ENCODE results near the gene TMEM271.

The TMEM271 gene

DNA sequence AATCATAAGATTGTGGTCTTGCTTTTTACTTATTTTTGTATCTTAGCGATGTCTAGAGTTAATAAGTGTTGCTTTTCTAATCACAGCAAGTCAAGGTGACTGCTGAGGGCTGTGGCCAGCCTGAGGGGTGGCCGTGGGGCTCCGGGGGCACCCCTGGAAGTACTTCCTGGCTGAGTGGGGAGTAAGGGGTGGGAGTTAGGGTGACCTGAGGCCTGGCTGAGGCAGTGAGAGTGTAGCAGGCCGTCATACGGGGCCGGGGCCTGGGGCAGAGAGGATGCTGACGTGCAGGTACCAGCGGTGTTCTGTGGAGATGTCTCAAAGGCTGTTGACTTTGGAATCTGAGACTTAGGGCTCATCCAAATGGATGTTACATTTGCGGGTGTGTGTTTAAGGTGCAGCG is 47.8 kb downstream of the TMEM271 start:
- no peak for TF ChIP-seq EGR1 (IDR thresholded peaks at IDR 0.05)
- TF ChIP-seq YY1 (IDR thresholded peaks at IDR 0.05; ENCODE audit: low read depth), result no peak
- TF ChIP-seq TAF1 (IDR thresholded peaks at IDR 0.05; ENCODE audit: low read depth), result no peak
- TF ChIP-seq, protein P1, sequence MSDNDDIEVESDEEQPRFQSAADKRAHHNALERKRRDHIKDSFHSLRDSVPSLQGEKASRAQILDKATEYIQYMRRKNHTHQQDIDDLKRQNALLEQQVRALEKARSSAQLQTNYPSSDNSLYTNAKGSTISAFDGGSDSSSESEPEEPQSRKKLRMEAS (IDR thresholded peaks at IDR 0.05), result no peak
- TF ChIP-seq RAD21 (IDR thresholded peaks at IDR 0.05; ENCODE audit: low read depth), result no peak
- TF ChIP-seq, protein P2, sequence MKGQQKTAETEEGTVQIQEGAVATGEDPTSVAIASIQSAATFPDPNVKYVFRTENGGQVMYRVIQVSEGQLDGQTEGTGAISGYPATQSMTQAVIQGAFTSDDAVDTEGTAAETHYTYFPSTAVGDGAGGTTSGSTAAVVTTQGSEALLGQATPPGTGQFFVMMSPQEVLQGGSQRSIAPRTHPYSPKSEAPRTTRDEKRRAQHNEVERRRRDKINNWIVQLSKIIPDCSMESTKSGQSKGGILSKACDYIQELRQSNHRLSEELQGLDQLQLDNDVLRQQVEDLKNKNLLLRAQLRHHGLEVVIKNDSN (IDR thresholded peaks at IDR 0.05), result no peak
- TF ChIP-seq TCF12 (IDR thresholded peaks at IDR 0.05; ENCODE audit: low read depth), result no peak
- TF ChIP-seq NFIC (IDR thresholded peaks at IDR 0.05), result no peak
- TF ChIP-seq CREB1 (IDR thresholded peaks at IDR 0.05; ENCODE audit: low read depth), result no peak
- no peak for TF ChIP-seq FOXM1 (IDR thresholded peaks at IDR 0.05; ENCODE audit: borderline replicate concordance, low read depth)
- TF ChIP-seq ZBTB7A (IDR thresholded peaks at IDR 0.05; ENCODE audit: low read depth), result no peak

DNA sequence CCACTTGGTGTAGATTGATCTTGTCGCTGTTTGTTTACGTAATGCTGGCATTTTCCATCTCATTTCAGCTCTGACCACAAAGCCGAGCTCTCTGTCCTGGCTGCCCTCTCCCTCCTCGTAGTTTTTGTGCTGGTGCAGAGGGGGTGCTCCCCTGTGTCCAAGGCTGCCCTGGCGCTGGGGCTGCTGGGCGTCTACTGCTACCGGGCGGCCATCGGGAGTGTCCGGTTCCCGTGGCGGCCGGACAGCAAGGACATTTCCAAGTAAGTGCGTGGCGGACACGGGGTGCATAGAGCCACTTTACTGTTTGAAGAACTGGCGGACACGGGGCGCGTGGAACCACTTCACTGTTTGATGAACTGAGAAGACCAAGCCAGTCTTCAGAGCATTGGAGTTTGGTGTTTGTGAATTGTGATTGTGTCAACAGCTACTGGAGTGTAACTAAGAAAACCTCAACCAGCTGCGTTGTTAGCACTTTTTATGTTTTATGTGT is 49.1 kb downstream of the TMEM271 start:
- no peak for TF ChIP-seq RAD21 (IDR thresholded peaks at IDR 0.05; ENCODE audit: low read depth)
- TF ChIP-seq TCF12 (IDR thresholded peaks at IDR 0.05; ENCODE audit: low read depth), result no peak
- no peak for TF ChIP-seq CREB1 (IDR thresholded peaks at IDR 0.05; ENCODE audit: low read depth)
- TF ChIP-seq ZBTB7A (IDR thresholded peaks at IDR 0.05; ENCODE audit: low read depth), result no peak
- TF ChIP-seq, protein P2 (IDR thresholded peaks at IDR 0.05), result no peak
- no peak for TF ChIP-seq TAF1 (IDR thresholded peaks at IDR 0.05; ENCODE audit: low read depth)
- TF ChIP-seq YY1 (IDR thresholded peaks at IDR 0.05; ENCODE audit: low read depth), result no peak
- TF ChIP-seq FOXM1 (IDR thresholded peaks at IDR 0.05; ENCODE audit: borderline replicate concordance, low read depth), result no peak
- no peak for TF ChIP-seq CEBPB (IDR thresholded peaks at IDR 0.05)
- no peak for TF ChIP-seq NFIC (IDR thresholded peaks at IDR 0.05)
- TF ChIP-seq, protein P1 (IDR thresholded peaks at IDR 0.05), result no peak
- TF ChIP-seq EP300 (IDR thresholded peaks at IDR 0.05; ENCODE audit: borderline replicate concordance), result no peak
- TF ChIP-seq, protein P3, sequence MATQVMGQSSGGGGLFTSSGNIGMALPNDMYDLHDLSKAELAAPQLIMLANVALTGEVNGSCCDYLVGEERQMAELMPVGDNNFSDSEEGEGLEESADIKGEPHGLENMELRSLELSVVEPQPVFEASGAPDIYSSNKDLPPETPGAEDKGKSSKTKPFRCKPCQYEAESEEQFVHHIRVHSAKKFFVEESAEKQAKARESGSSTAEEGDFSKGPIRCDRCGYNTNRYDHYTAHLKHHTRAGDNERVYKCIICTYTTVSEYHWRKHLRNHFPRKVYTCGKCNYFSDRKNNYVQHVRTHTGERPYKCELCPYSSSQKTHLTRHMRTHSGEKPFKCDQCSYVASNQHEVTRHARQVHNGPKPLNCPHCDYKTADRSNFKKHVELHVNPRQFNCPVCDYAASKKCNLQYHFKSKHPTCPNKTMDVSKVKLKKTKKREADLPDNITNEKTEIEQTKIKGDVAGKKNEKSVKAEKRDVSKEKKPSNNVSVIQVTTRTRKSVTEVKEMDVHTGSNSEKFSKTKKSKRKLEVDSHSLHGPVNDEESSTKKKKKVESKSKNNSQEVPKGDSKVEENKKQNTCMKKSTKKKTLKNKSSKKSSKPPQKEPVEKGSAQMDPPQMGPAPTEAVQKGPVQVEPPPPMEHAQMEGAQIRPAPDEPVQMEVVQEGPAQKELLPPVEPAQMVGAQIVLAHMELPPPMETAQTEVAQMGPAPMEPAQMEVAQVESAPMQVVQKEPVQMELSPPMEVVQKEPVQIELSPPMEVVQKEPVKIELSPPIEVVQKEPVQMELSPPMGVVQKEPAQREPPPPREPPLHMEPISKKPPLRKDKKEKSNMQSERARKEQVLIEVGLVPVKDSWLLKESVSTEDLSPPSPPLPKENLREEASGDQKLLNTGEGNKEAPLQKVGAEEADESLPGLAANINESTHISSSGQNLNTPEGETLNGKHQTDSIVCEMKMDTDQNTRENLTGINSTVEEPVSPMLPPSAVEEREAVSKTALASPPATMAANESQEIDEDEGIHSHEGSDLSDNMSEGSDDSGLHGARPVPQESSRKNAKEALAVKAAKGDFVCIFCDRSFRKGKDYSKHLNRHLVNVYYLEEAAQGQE (IDR thresholded peaks at IDR 0.05; ENCODE audit: low read depth), result no peak
- TF ChIP-seq TEAD4 (IDR thresholded peaks at IDR 0.05), result no peak

DNA sequence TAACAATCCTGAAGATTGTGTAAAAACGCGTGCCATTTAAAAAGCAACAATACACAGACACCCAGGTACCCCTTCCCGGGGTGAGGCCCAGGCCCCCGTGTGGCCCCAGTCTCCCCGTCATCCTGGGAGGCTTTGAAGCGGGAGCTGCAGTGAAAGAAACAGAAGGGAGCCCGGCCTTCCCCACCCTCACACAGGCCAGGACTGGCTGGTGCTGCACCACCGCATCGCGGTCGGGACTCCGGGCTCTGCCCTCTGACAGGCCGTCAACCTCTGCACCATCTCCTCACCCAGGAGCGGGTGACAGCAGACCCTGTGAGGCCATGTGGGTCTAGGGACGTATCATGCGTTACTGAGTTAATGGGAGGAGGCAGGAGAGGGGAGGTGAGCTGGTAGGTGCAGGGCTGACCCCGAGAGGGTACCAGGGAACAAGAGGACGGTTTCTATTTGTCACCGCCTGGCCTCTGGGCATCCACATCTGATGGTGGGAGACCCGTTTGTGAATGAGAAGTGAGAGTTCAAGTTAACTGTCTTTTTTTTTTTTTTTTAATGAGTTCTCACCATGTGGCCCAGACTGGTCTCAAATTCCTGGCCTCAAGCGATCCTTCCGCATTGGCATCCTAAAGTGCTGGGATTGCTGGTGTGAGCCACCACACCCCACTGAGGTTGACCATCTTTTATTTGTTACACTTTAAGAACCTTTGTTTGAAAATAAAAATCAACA is 49.7 kb downstream of the TMEM271 start:
- TF ChIP-seq FOXM1 (IDR thresholded peaks at IDR 0.05; ENCODE audit: borderline replicate concordance, low read depth) (no peak), TCF12 (IDR thresholded peaks at IDR 0.05; ENCODE audit: low read depth) (no peak), CREB1 (IDR thresholded peaks at IDR 0.05; ENCODE audit: low read depth) (no peak), EP300 (IDR thresholded peaks at IDR 0.05; ENCODE audit: borderline replicate concordance) (no peak), ZBTB7A (IDR thresholded peaks at IDR 0.05; ENCODE audit: low read depth) (no peak), EGR1 (IDR thresholded peaks at IDR 0.05) (no peak), RAD21 (IDR thresholded peaks at IDR 0.05; ENCODE audit: low read depth) (no peak), NFIC (IDR thresholded peaks at IDR 0.05) (no peak), CEBPB (IDR thresholded peaks at IDR 0.05) (no peak), YY1 (IDR thresholded peaks at IDR 0.05; ENCODE audit: low read depth) (no peak), TAF1 (IDR thresholded peaks at IDR 0.05; ENCODE audit: low read depth) (no peak), TEAD4 (IDR thresholded peaks at IDR 0.05) (no peak)
- TF ChIP-seq, protein P2 (IDR thresholded peaks at IDR 0.05), result no peak
- TF ChIP-seq, protein P1 (IDR thresholded peaks at IDR 0.05), result no peak
- TF ChIP-seq, protein P3 (IDR thresholded peaks at IDR 0.05; ENCODE audit: low read depth), result no peak

DNA sequence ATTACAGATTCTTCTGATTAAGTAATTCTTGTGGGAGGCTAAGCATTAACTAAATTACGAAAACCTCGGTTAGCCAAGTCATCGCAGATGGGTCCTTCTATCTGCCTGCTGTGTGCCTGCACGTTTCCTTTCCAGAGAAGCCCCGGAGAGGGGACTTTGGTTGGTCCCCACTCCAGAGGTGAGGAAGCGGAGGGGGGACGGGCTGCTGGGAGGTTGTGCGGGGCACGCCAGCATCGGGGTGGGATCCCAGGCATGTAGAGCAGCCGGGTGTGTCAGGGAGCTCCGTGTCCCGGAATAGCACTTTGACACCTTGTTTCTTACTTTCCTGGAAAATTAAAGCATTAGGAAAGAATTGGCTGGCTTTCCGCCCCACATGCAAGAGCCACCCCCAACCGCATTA is 50.4 kb downstream of the TMEM271 start:
- TF ChIP-seq EGR1 (IDR thresholded peaks at IDR 0.05) (no peak), EP300 (IDR thresholded peaks at IDR 0.05; ENCODE audit: borderline replicate concordance) (no peak), TCF12 (IDR thresholded peaks at IDR 0.05; ENCODE audit: low read depth) (no peak), YY1 (IDR thresholded peaks at IDR 0.05; ENCODE audit: low read depth) (no peak), CEBPB (IDR thresholded peaks at IDR 0.05) (no peak), NFIC (IDR thresholded peaks at IDR 0.05) (no peak), TAF1 (IDR thresholded peaks at IDR 0.05; ENCODE audit: low read depth) (no peak), RAD21 (IDR thresholded peaks at IDR 0.05; ENCODE audit: low read depth) (no peak), CREB1 (IDR thresholded peaks at IDR 0.05; ENCODE audit: low read depth) (no peak), FOXM1 (IDR thresholded peaks at IDR 0.05; ENCODE audit: borderline replicate concordance, low read depth) (no peak), ZBTB7A (IDR thresholded peaks at IDR 0.05; ENCODE audit: low read depth) (no peak)
- TF ChIP-seq, protein P1 (IDR thresholded peaks at IDR 0.05), result no peak
- TF ChIP-seq, protein P3 (IDR thresholded peaks at IDR 0.05; ENCODE audit: low read depth), result no peak
- TF ChIP-seq, protein P2 (IDR thresholded peaks at IDR 0.05), result no peak

Measured in Ishikawa (cell line).